ENCODE measurements around the gene CDK13.

Gene CDK13

DNA sequence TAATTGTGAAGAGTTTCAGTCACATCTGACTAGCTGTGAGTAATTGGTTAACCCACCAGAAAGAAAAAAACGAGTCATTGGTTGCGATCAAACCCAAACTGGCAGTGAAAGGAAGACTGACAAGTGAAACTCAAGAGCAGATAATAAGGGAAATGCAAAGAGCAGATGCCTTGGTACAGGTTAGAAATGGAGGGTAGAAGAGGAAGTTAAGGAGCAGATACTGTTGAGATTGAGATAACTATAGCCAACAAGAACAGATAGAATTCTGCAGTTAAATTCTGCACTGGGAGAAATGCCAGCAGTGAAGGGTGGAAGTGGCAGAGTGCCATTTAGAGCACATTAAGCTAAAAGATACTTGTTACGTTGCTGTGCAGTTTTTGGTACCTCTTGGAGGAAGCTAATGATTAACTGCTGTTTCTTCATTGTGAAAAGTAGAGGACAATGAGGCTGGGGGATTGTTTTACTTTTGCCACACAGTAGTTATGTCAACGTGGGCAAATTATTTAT, 65.8 kb downstream of the CDK13 start:
- Mint-ChIP-seq H3K9me3 (ENCODE audit: low read depth) (no peaks in the 10 kb centered on the region), H3K4me3 (no peak overlapping the region), H3K27ac (peak overlapping the region; percentile 46), H3K27me3 (no peaks in the 10 kb centered on the region), H3K36me3 (peaks cover 10% of the 10 kb centered on the region), H3K4me1 (ENCODE audit: low read depth) (peaks cover 27% of the 10 kb centered on the region)

GRCh38 chr7:40019558-40019957, 69.5 kb downstream of the CDK13 start:
- H3K9me3 Mint-ChIP-seq (ENCODE audit: low read depth) = no peaks in the 10 kb centered on the region
- no peak overlapping the region for H3K27ac Mint-ChIP-seq
- peaks cover 14% of the 10 kb centered on the region for H3K36me3 Mint-ChIP-seq
- no peak overlapping the region for H3K4me3 Mint-ChIP-seq
- H3K4me1 Mint-ChIP-seq (ENCODE audit: low read depth) = peaks cover 34% of the 10 kb centered on the region
- H3K27me3 Mint-ChIP-seq = no peaks in the 10 kb centered on the region

GRCh38 chr7:40024048-40024447, 74.0 kb downstream of the CDK13 start:
- Mint-ChIP-seq H3K27me3 (no peaks in the 10 kb centered on the region), H3K36me3 (peaks cover 4% of the 10 kb centered on the region), H3K4me1 (ENCODE audit: low read depth) (peaks cover 17% of the 10 kb centered on the region), H3K4me3 (no peak overlapping the region), H3K27ac (peak overlapping the region; percentile 59), H3K9me3 (ENCODE audit: low read depth) (no peaks in the 10 kb centered on the region)

GRCh38 chr7:40024841-40025240, 74.8 kb downstream of the CDK13 start:
- peaks cover 4% of the 10 kb centered on the region for H3K36me3 Mint-ChIP-seq
- peaks cover 17% of the 10 kb centered on the region for H3K4me1 Mint-ChIP-seq (ENCODE audit: low read depth)

GRCh38 chr7:40027545-40027944, 77.5 kb downstream of the CDK13 start:
- H3K27me3 Mint-ChIP-seq = no peaks in the 10 kb centered on the region
- no peak overlapping the region for H3K27ac Mint-ChIP-seq
- H3K4me3 Mint-ChIP-seq = no peak overlapping the region
- H3K9me3 Mint-ChIP-seq (ENCODE audit: low read depth) = no peaks in the 10 kb centered on the region
- peaks cover 15% of the 10 kb centered on the region for H3K4me1 Mint-ChIP-seq (ENCODE audit: low read depth)
- peaks cover 4% of the 10 kb centered on the region for H3K36me3 Mint-ChIP-seq

More at GRCh38 chr7:40024841-40025240, 74.8 kb downstream of the CDK13 start:
- no peaks in the 10 kb centered on the region for H3K9me3 Mint-ChIP-seq (ENCODE audit: low read depth)
- H3K27me3 Mint-ChIP-seq = no peaks in the 10 kb centered on the region
- H3K27ac Mint-ChIP-seq = peak overlapping the region; percentile 11
- no peak overlapping the region for H3K4me3 Mint-ChIP-seq

DNA sequence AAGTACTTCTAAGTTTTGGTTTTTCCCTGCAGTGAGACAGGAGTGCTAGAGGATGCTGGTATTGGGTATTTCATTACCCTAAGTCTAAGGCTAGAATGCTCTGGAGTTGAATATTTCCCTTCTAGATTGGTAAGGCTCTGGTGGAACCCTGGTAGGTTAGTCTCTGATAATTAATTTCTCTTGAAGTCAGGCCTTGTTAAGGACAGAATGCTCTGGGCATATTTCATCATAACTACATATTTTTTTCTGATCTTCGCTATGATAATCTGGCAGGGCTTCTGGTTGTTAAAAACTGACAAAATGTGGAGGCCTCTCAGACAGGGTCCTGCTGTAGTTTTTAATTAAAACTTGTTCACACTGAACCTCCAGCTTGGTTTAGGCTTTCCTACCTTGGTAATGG, 83.8 kb downstream of the CDK13 start:
- peak overlapping the region; percentile 71 for H3K27ac Mint-ChIP-seq
- H3K4me3 Mint-ChIP-seq = no peak overlapping the region
- H3K4me1 Mint-ChIP-seq (ENCODE audit: low read depth) = peaks cover 31% of the 10 kb centered on the region
- H3K36me3 Mint-ChIP-seq = peaks cover 8% of the 10 kb centered on the region
- no peaks in the 10 kb centered on the region for H3K9me3 Mint-ChIP-seq (ENCODE audit: low read depth)
- H3K27me3 Mint-ChIP-seq = no peaks in the 10 kb centered on the region

- peaks cover 14% of the 10 kb centered on the region for H3K4me1 Mint-ChIP-seq (ENCODE audit: low read depth)
- H3K27ac Mint-ChIP-seq = no peak overlapping the region
- no peaks in the 10 kb centered on the region for H3K9me3 Mint-ChIP-seq (ENCODE audit: low read depth)
Measured at GRCh38 chr7:40041456-40041855, 91.4 kb downstream of the CDK13 start.

GRCh38 chr7:40043164-40043563, 93.1 kb downstream of the CDK13 start:
- H3K36me3 Mint-ChIP-seq = peaks cover 2% of the 10 kb centered on the region
- no peaks in the 10 kb centered on the region for H3K9me3 Mint-ChIP-seq (ENCODE audit: low read depth)
- no peaks in the 10 kb centered on the region for H3K27me3 Mint-ChIP-seq
- H3K4me3 Mint-ChIP-seq = no peak overlapping the region
- H3K4me1 Mint-ChIP-seq (ENCODE audit: low read depth) = peaks cover 3% of the 10 kb centered on the region
- no peak overlapping the region for H3K27ac Mint-ChIP-seq

More at GRCh38 chr7:40041456-40041855, 91.4 kb downstream of the CDK13 start:
- Mint-ChIP-seq H3K36me3 (peaks cover 9% of the 10 kb centered on the region), H3K27me3 (no peaks in the 10 kb centered on the region), H3K4me3 (no peak overlapping the region)

DNA sequence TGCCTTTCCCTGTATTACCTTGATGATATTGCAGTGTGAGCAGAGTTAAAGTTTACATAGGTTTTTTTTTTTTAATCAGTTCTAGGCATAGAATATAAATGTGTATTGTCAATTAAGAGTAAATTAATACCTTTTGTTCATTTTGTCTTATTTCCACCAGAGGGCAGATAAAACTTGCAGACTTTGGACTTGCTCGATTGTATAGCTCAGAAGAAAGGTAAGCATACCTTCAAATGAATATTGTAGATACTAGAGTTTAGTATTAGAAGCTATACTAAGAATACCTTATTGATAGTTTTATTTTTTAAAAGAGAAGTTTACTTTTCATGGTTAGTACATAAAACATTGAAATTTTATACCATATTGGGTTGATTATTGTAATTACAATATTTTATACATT, 97.6 kb downstream of the CDK13 start:
- peaks cover 5% of the 10 kb centered on the region for H3K4me1 Mint-ChIP-seq (ENCODE audit: low read depth)
- no peak overlapping the region for H3K4me3 Mint-ChIP-seq
- no peak overlapping the region for H3K27ac Mint-ChIP-seq
- H3K9me3 Mint-ChIP-seq (ENCODE audit: low read depth) = no peaks in the 10 kb centered on the region
- no peaks in the 10 kb centered on the region for H3K27me3 Mint-ChIP-seq
- peaks cover 2% of the 10 kb centered on the region for H3K36me3 Mint-ChIP-seq

DNA sequence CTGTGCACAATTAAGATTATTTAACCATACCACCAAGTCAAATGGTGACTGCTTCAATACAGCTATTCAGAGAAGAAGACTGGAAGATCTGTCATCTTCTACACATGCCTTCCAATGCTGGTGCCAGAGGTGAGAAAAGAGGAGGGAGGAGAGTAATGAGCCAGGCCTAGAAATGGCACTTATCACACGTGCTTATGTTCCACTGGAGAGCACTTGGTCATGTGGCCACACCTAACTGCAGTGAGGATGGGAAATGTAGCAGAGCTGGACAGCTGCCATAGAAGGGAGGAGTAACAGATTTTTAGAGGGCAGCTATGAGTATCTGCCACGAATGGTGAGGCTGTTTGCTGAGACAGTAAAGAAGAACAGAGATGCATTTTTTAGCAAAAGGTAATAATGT, 107.2 kb downstream of the CDK13 start:
- no peaks in the 10 kb centered on the region for H3K27me3 Mint-ChIP-seq
- H3K4me3 Mint-ChIP-seq = no peak overlapping the region
- peaks cover 3% of the 10 kb centered on the region for H3K4me1 Mint-ChIP-seq (ENCODE audit: low read depth)
- peaks cover 9% of the 10 kb centered on the region for H3K36me3 Mint-ChIP-seq
- H3K9me3 Mint-ChIP-seq (ENCODE audit: low read depth) = no peaks in the 10 kb centered on the region
- no peak overlapping the region for H3K27ac Mint-ChIP-seq

GRCh38 chr7:40058026-40058425, 108.0 kb downstream of the CDK13 start:
- Mint-ChIP-seq H3K27ac (no peak overlapping the region), H3K4me3 (no peak overlapping the region), H3K36me3 (peaks cover 12% of the 10 kb centered on the region), H3K9me3 (ENCODE audit: low read depth) (no peaks in the 10 kb centered on the region), H3K4me1 (ENCODE audit: low read depth) (no peaks in the 10 kb centered on the region), H3K27me3 (no peaks in the 10 kb centered on the region)

- Mint-ChIP-seq H3K27ac (peak overlapping the region; percentile 17), H3K36me3 (peaks cover 13% of the 10 kb centered on the region), H3K4me1 (ENCODE audit: low read depth) (no peaks in the 10 kb centered on the region), H3K27me3 (no peaks in the 10 kb centered on the region), H3K4me3 (no peak overlapping the region), H3K9me3 (ENCODE audit: low read depth) (no peaks in the 10 kb centered on the region)
Measured at GRCh38 chr7:40058636-40059035, 108.6 kb downstream of the CDK13 start.

- peaks cover 13% of the 10 kb centered on the region for H3K36me3 Mint-ChIP-seq
- H3K4me3 Mint-ChIP-seq = no peak overlapping the region
- peak overlapping the region; percentile 17 for H3K27ac Mint-ChIP-seq
- no peaks in the 10 kb centered on the region for H3K4me1 Mint-ChIP-seq (ENCODE audit: low read depth)
- no peaks in the 10 kb centered on the region for H3K9me3 Mint-ChIP-seq (ENCODE audit: low read depth)
- no peaks in the 10 kb centered on the region for H3K27me3 Mint-ChIP-seq
Measured at GRCh38 chr7:40059057-40059456, 109.0 kb downstream of the CDK13 start.

GRCh38 chr7:40072268-40072667, 122.2 kb downstream of the CDK13 start:
- H3K4me3 Mint-ChIP-seq = no peak overlapping the region
- H3K9me3 Mint-ChIP-seq (ENCODE audit: low read depth) = no peaks in the 10 kb centered on the region
- H3K27ac Mint-ChIP-seq = no peak overlapping the region

DNA sequence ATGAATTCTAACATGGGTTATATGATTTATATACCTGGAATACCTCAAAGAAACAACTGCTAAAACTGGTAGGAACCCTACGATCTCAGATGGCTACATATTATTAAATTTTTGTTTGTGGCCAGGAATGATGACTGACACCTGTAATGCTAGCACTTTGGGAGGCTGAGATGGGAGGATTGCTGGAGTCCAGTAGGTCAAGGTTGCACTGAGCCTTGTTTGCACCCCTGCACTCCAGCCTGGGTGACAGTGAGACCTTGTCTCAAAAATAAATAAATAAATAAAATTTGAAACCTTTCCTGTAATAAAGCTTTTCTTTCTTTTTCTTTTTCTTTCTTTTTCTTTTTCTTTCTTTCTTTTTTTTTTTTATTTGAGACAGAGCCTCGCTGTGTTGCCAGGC, 123.2 kb downstream of the CDK13 start:
- H3K27me3 Mint-ChIP-seq = no peaks in the 10 kb centered on the region
- H3K27ac Mint-ChIP-seq = no peak overlapping the region
- H3K4me1 Mint-ChIP-seq (ENCODE audit: low read depth) = no peaks in the 10 kb centered on the region

More at GRCh38 chr7:40072268-40072667, 122.2 kb downstream of the CDK13 start:
- Mint-ChIP-seq H3K36me3 (no peaks in the 10 kb centered on the region), H3K27me3 (no peaks in the 10 kb centered on the region), H3K4me1 (ENCODE audit: low read depth) (no peaks in the 10 kb centered on the region)

GRCh38 chr7:40077849-40078248, 127.8 kb downstream of the CDK13 start:
- H3K27ac Mint-ChIP-seq = peak overlapping the region; percentile 41
- no peaks in the 10 kb centered on the region for H3K9me3 Mint-ChIP-seq (ENCODE audit: low read depth)
- no peaks in the 10 kb centered on the region for H3K4me1 Mint-ChIP-seq (ENCODE audit: low read depth)
- no peak overlapping the region for H3K4me3 Mint-ChIP-seq
- no peaks in the 10 kb centered on the region for H3K36me3 Mint-ChIP-seq
- no peaks in the 10 kb centered on the region for H3K27me3 Mint-ChIP-seq

More for the DNA sequence above, 123.2 kb downstream of the CDK13 start:
- no peaks in the 10 kb centered on the region for H3K9me3 Mint-ChIP-seq (ENCODE audit: low read depth)
- no peaks in the 10 kb centered on the region for H3K36me3 Mint-ChIP-seq
- H3K4me3 Mint-ChIP-seq = no peak overlapping the region
